GM12865 (cell line): ENCODE data around the gene PALM3.

Experiments
- DNase-seq: peaks from one replicate; pipeline ENCODE4 v3.0.0; 2010; ENCODE audit warnings: low read depth
- H3K4me3 ChIP-seq: 2 replicates; pipeline ENCODE4 v1.5.1; 2011; ENCODE audit warnings: mild to moderate bottlenecking, low read depth, low read length, control low read depth
- CTCF ChIP-seq: IDR thresholded peaks from 2 replicates; pipeline ENCODE4 v1.5.1; 2011; ENCODE audit warnings: low read length, control low read depth, low read depth, inconsistent platforms; ENCODE audit not compliant: insufficient read depth; ENCODE audit errors: missing control alignments

Gene PALM3

DNA sequence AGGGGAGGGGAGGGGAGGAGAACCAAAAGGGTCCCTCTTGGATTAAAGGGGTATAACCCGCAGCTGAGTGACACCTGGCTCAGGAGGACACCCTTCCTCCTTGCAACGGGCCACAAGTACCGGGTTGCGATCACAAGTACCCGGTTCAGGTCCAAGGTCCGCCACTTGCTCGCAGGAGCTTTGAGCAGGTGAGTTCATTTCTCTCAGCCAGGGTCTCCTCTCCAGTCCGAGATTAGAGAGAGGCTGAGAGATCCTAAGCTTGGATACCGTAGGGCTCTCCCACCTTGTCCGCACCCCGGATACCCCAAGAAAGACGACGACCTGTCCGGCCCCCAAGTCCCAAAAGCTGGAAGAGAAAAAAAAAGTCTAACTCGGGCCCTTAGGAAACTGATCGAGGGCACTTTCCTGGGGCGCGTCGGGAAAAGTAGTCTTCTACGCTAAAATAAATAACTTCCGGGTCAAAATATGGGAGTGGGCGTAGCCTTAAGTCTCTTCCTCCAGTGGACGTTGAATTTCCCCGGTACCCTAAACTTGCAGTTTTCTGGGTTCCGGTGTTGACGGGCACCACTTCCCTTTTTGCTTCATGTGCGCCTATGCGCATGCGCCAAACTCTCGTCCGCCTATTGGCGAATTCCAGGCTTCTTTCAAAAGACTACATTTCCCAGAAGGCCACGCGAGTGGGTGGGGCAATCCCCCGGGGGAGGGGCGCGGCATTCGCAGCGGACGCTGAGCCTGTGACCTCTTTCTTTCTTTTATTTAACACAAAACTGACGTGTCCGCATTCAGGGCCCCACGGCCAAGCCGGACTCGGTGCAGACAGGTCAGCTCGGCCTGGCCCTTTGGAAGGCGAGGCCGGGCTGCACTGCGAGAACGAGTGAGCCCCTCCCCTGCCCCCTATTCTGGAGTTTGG, 19.3 kb upstream of the PALM3 start:
- peak; percentile 99 for DNase-seq
- H3K4me3 ChIP-seq = peak overlapping the region; percentile 83
- no peak for TF ChIP-seq CTCF

DNA sequence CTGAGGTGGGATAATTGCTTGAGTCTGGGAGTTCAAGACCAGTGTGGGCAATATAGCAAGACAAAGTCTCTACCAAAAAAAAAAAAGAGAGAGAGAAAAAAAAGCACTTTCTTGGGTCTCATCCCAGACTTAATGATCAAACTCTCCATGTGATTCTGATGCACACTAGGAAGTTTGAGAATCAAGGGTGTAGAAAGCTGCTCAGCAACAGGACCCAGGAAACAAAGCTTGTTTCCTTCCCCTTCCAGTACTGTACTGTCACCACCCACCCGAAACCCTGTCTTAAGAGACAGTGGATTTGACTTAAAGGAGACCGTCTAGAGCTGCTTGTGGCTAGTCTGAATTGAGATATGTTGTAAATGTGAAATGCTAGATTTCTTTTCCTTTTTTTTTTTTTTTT, 16.5 kb upstream of the PALM3 start:
- TF ChIP-seq CTCF = no peak
- H3K4me3 ChIP-seq = no peak overlapping the region
- no peak for DNase-seq

DNA sequence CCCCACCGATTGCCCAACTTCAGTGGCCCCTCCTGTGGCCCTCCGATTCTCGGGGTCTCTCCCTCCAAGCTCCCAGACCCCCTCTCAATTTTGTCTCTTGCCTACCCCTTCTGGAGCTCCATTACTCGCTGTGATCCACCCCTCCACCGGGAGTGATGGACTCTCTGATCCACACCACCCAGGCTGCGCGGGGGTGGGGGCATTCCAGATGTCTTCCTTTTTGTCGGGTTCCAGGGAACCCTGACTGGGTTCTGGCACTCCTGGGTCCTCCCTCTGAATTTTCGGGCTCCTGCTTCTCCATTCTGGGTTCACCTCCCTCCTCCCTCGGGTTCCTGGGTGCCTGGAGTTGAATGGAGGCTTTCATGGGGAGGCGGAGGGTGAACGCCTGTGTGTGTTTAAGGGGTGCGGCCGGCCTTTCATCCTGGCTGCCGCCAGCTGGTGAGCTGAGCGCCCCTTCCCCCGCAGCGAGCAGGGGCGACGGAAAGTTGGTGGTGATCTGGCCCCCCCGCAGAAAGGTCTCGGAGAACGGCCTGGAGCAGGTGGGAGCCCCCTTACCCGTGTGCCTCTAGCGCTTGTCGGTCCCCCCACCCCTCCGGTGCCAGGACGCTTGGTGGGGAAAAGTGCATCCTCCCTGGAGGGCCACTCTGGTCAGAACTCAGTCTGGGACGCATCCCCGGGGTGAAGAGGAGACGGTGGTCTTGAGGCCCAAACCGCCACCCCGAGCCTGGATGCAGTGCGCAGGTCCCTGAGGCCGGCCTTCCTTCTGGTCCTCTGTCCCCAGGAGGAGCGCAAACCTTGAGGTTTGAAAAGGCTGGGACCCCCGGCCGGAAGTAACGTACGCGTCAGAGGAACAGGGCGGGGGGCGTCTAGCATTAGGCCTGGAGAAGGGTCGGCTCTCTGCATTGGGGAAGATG, 12.3 kb upstream of the PALM3 start:
- no peak for DNase-seq
- no peak for TF ChIP-seq CTCF
- H3K4me3 ChIP-seq = peak overlapping the region; percentile 38

DNA sequence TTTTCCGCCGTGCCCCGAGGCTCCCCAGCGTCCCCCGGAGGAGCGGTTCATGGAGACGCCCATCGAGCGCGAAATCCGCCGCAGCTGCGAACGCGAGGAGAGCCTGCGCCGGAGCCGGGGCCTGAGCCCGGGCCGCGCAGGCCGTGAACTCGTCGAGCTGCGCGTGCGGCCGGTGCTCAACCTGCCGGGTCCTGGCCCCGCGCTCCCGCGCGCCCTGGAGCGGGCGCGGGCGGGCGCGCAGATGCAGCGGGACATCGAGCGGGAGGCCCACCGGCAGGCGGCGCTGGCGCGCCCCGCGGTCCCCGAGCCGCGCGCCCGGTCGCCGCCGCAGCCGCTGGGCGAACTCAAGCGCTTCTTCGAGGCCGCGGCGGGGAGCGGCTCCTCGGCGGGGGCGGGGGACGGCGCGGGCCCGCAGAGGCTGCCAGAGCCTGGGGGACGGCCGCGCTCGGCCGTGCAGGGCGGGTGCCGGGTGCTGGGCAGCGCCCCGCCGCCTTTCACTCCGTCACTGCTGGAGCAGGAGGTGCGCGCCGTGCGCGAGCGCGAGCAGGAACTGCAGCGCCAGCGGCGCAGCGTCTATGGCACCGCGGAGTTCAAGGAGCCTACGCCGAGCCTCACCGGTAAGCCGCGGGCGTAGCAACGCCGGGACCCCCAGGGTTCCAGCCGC, 11.5 kb upstream of the PALM3 start:
- DNase-seq = peak; percentile 89
- H3K4me3 ChIP-seq = peak overlapping the region; percentile 61
- TF ChIP-seq CTCF = peak; percentile 65

DNA sequence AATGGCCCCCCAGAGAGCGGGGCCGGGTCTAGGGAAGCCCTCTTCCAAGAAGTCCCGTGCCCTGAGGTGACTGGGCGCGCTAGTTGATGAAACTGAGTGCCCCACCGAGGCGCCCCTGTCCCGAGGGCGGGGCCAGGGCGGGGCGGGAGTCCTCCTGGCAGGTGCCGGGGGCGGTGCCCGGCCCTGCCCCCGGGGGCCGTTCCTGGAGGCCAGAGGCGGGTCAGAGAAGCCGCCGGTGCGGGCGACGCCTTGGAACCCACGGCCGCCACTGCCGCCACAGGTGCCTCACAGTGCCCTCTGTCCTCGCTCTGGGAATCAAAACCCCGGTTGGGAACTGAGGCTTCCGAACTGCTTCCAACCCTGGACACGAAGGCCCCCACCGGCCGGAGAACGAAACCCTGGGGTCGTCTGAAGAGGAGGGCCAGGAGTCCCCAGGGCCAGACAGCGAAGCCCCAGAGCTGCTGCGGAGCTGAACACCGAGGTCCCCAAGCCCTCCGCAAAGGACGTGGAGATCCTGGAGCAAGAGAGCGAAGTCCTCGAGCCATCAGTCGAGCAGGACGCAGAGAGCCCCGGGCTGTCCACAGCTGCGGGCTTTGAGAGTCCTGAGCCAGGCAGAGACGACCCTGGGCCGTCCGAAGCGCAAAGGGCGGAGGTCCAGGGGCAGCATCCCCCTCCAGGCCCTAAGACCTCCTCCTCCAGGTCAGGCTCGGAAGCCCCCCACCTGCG, 10.8 kb upstream of the PALM3 start, which contains the start of gene MISP3:
Gene MISP3, plus strand, starts transcription at position 252 of the 726 bp plus-strand sequence. CDS start 524 bp downstream, outside the sequence.
- peak within 1 kb of the TSS; percentile 61 for H3K4me3 ChIP-seq
- peak; percentile 52 for DNase-seq

More for the DNA sequence above, 10.8 kb upstream of the PALM3 start, which contains the start of gene MISP3:
- no peak for TF ChIP-seq CTCF
